ENCODE measurements around the gene LAD1. TPM values are rescaled to one million over a fixed set of nuclear protein-coding genes. Genes with fewer than 3 reads are reported as not detected.

Gene LAD1
- total RNA-seq, 1 donor from 2014 or later: 91.8 TPM

- peak overlapping the region; percentile 61 for H3K27ac ChIP-seq
- no peaks in the 10 kb centered on the region for H3K27me3 ChIP-seq
- TF ChIP-seq CTCF (IDR thresholded peaks at IDR 0.05) (peak in 2 of 3 experiments; percentile 26 to 36), POLR2AphosphoS5 (IDR thresholded peaks at IDR 0.05; ENCODE audit: insufficient read depth in 1 of 2, low read depth in 1 of 2) (no peak), POLR2A (IDR thresholded peaks at IDR 0.05) (no peak)
- no peak for DNase-seq (ENCODE audit: extremely low spot score in 2 of 2)
- no peaks in the 10 kb centered on the region for H3K36me3 ChIP-seq
- intact Hi-C loops (cut with DNase I): no loop called here
- H3K4me3 ChIP-seq: no peak overlapping the region
- peaks cover 7% of the 10 kb centered on the region for H3K4me1 ChIP-seq
- no peaks in the 10 kb centered on the region for H3K9me3 ChIP-seq
Measured at GRCh38 chr1:201346337-201346939, 52.7 kb downstream of the LAD1 start.

GRCh38 chr1:201345081-201345355 lies 54.1 kb downstream of the LAD1 start:
- peak overlapping the region; percentile 61 for H3K27ac ChIP-seq
- no peaks in the 10 kb centered on the region for H3K36me3 ChIP-seq
- peaks cover 7% of the 10 kb centered on the region for H3K4me1 ChIP-seq
- intact Hi-C loops (cut with DNase I): no loop called here
- DNase-seq (ENCODE audit: extremely low spot score in 2 of 2): no peak
- no peaks in the 10 kb centered on the region for H3K9me3 ChIP-seq
- no peaks in the 10 kb centered on the region for H3K27me3 ChIP-seq
- H3K4me3 ChIP-seq: no peak overlapping the region
- TF ChIP-seq POLR2A (IDR thresholded peaks at IDR 0.05) (no peak), POLR2AphosphoS5 (IDR thresholded peaks at IDR 0.05; ENCODE audit: insufficient read depth in 1 of 2, low read depth in 1 of 2) (no peak), CTCF (IDR thresholded peaks at IDR 0.05) (no peak)

- no peaks in the 10 kb centered on the region for H3K9me3 ChIP-seq
- DNase-seq (ENCODE audit: extremely low spot score in 2 of 2): no peak
- TF ChIP-seq POLR2A (IDR thresholded peaks at IDR 0.05) (no peak), POLR2AphosphoS5 (IDR thresholded peaks at IDR 0.05; ENCODE audit: insufficient read depth in 1 of 2, low read depth in 1 of 2) (no peak), CTCF (IDR thresholded peaks at IDR 0.05) (no peak)
- no peak overlapping the region for H3K4me3 ChIP-seq
- H3K4me1 ChIP-seq: peaks cover 7% of the 10 kb centered on the region
- H3K27me3 ChIP-seq: no peaks in the 10 kb centered on the region
- intact Hi-C loops (cut with DNase I): no loop called here
- H3K36me3 ChIP-seq: no peaks in the 10 kb centered on the region
- peak overlapping the region; percentile 59 for H3K27ac ChIP-seq
Measured at GRCh38 chr1:201344206-201345080, 54.7 kb downstream of the LAD1 start.

GRCh38 chr1:201341377-201341776 lies 57.7 kb downstream of the LAD1 start:
- DNase-seq (ENCODE audit: extremely low spot score in 2 of 2): no peak
- H3K9me3 ChIP-seq: no peaks in the 10 kb centered on the region
- peaks cover 7% of the 10 kb centered on the region for H3K4me1 ChIP-seq
- intact Hi-C loops (cut with DNase I): no loop called here
- no peaks in the 10 kb centered on the region for H3K36me3 ChIP-seq
- H3K27me3 ChIP-seq: no peaks in the 10 kb centered on the region
- H3K27ac ChIP-seq: no peak overlapping the region
- no peak overlapping the region for H3K4me3 ChIP-seq
- TF ChIP-seq POLR2AphosphoS5 (IDR thresholded peaks at IDR 0.05; ENCODE audit: insufficient read depth in 1 of 2, low read depth in 1 of 2) (no peak), POLR2A (IDR thresholded peaks at IDR 0.05) (no peak), CTCF (IDR thresholded peaks at IDR 0.05) (no peak)

Data from vagina (tissue), 2 donors.